Osteoblast (primary cell): Measurements from ENCODE around the gene SRGAP2. TPM values are rescaled to one million over a fixed set of nuclear protein-coding genes. Genes with fewer than 3 reads are reported as not detected.
"Not testable (repeated sequence)": the region's sequence is repeated elsewhere in the genome, so short reads cannot be mapped to it uniquely, and the experiment has no call there.

Experiments
- DNase-seq: peaks from one replicate; pipeline ENCODE4 v3.0.0; 2011; ENCODE audit warnings: low spot score, mixed read lengths; ENCODE audit not compliant: insufficient read length; ENCODE audit errors: missing footprints
- H2AFZ ChIP-seq: 2 replicates; pipeline ENCODE4 v1.6.0; 2011; ENCODE audit warnings: mild to moderate bottlenecking, low read length
- H3K27ac ChIP-seq: 2 replicates; pipeline ENCODE4 v1.5.1; 2011; ENCODE audit warnings: mild to moderate bottlenecking, low read depth, low read length, moderate library complexity
- H3K27me3 ChIP-seq: 2 replicates; pipeline ENCODE4 v1.6.0; 2012; ENCODE audit warnings: mild to moderate bottlenecking, control low read depth, inconsistent platforms, low read length, moderate library complexity; ENCODE audit not compliant: insufficient read depth
- H3K36me3 ChIP-seq: 2 replicates; pipeline ENCODE4 v1.5.1; 2011; ENCODE audit warnings: mild to moderate bottlenecking, low read length, control low read depth, moderate library complexity; ENCODE audit not compliant: insufficient read depth
- H3K4me1 ChIP-seq: 2 replicates; pipeline ENCODE4 v1.5.1; 2011; ENCODE audit warnings: mild to moderate bottlenecking, low read length, control low read depth, moderate library complexity; ENCODE audit not compliant: insufficient read depth
- H3K4me2 ChIP-seq: 2 replicates; pipeline ENCODE4 v1.6.0; 2011; ENCODE audit warnings: mild to moderate bottlenecking, low read length; ENCODE audit not compliant: insufficient read depth
- H3K4me3 ChIP-seq: fragments of 200-600 bp; sonication (generic); 3 replicates; pipeline ENCODE4 v1.5.1; 2012; ENCODE audit warnings: mild to moderate bottlenecking, low read length, inconsistent platforms; ENCODE audit not compliant: insufficient read depth
- H3K79me2 ChIP-seq: 2 replicates; pipeline ENCODE4 v1.6.0; 2012; ENCODE audit warnings: mild to moderate bottlenecking, low read length, control low read depth, inconsistent platforms; ENCODE audit not compliant: insufficient read depth
- H3K9me3 ChIP-seq: 2 replicates; pipeline ENCODE4 v1.5.1; 2011; ENCODE audit warnings: low read depth, low read length, control low read depth
- H4K20me1 ChIP-seq: 2 replicates; pipeline ENCODE4 v1.6.0; 2012; ENCODE audit warnings: mild to moderate bottlenecking, low read length, control low read depth; ENCODE audit not compliant: insufficient read depth
- total RNA-seq: library from RNA; depleted of rRNA; stranded (reverse); fragments of >200 nt; gene quantifications from 2 replicates; pipeline ENCODE4 v1.2.3, GENCODE V29; 2012

SRGAP2 gene
- total RNA-seq, 1 donor: 56.8 TPM

- H3K27ac ChIP-seq, DNase-seq: not testable (repeated sequence)
Observed at GRCh38 chr1:206232970-206233645, 29.8 kb downstream of the SRGAP2 start.

DNA sequence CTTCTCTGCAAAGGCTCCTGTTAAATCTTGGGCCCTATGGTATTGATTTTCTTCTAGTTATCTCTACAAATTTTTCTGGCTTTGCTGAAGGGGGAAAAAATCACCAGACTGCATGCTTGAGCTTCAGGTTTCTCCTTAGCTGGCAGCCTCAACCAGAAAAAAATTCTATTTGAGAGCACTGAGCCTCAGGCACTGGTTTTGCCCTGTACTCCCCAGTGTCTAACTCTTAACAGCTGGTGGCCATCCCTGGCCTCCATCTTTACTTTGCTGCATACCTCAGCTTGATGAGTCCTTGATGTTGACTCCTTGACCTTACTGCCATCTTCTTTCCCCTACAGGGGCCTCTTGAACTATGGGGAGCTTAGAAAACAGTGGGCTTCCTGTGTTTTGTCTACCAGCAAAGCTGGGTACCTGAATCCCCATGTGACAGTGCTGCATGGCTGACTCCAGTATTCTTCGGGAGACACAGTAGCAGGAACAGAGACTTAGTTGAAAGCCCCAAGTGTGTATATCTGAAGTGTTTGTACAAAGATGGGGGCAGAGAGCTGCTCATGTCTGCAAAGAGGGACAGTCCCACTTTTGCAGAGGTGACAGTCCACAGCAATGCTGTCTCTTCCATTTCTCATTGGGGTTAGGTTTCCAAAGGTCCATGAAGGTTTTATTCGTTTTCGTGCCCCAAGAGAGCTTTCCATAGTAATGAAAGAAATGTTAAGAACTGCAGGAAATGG, 31.0 kb downstream of the SRGAP2 start:
- H2AFZ ChIP-seq, H3K79me2 ChIP-seq, H3K36me3 ChIP-seq, H4K20me1 ChIP-seq, H3K27ac ChIP-seq, H3K27me3 ChIP-seq, H3K9me3 ChIP-seq, H3K4me3 ChIP-seq, DNase-seq, H3K4me2 ChIP-seq, H3K4me1 ChIP-seq: not testable (repeated sequence)

More at GRCh38 chr1:206232970-206233645, 29.8 kb downstream of the SRGAP2 start:
- not testable (repeated sequence) for H3K9me3 ChIP-seq, H3K4me3 ChIP-seq, H2AFZ ChIP-seq, H3K4me1 ChIP-seq, H3K79me2 ChIP-seq, H4K20me1 ChIP-seq, H3K36me3 ChIP-seq, H3K4me2 ChIP-seq, H3K27me3 ChIP-seq

GRCh38 chr1:206235190-206235589, 31.8 kb downstream of the SRGAP2 start:
- not testable (repeated sequence) for H4K20me1 ChIP-seq, H3K4me2 ChIP-seq, H3K9me3 ChIP-seq, H3K36me3 ChIP-seq, H3K4me1 ChIP-seq, H3K79me2 ChIP-seq, H3K27ac ChIP-seq, H2AFZ ChIP-seq, DNase-seq, H3K27me3 ChIP-seq, H3K4me3 ChIP-seq

GRCh38 chr1:206240288-206240687, 36.9 kb downstream of the SRGAP2 start:
- not testable (repeated sequence) for H4K20me1 ChIP-seq, H2AFZ ChIP-seq, DNase-seq, H3K79me2 ChIP-seq, H3K4me2 ChIP-seq, H3K27me3 ChIP-seq, H3K4me1 ChIP-seq, H3K4me3 ChIP-seq, H3K36me3 ChIP-seq, H3K9me3 ChIP-seq, H3K27ac ChIP-seq

- not testable (repeated sequence) for H3K79me2 ChIP-seq, H3K9me3 ChIP-seq, H4K20me1 ChIP-seq, H3K27ac ChIP-seq, H2AFZ ChIP-seq, H3K36me3 ChIP-seq, H3K4me1 ChIP-seq, H3K27me3 ChIP-seq, H3K4me2 ChIP-seq, DNase-seq, H3K4me3 ChIP-seq
Observed at GRCh38 chr1:206243335-206243734, 40.0 kb downstream of the SRGAP2 start.

DNA sequence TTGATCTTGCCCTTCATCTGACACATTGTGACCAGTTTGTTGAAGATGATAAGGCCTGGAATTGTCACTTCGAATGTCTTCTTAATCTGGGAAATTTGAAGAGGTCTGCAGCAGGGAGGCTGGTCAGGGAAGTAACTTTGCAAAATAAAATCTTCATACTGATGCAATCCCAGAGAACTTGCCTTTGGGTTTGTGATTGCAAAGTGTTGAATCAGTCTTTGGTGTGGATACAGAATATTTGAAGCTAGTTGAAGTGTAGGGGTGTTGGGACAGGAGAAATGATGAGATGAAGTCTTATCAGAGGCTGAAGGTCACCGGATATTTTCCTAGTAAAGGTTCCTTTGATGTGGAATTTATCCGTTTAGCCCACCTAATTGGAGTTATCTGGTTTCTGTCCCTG, 42.1 kb downstream of the SRGAP2 start:
- not testable (repeated sequence) for DNase-seq, H4K20me1 ChIP-seq, H3K79me2 ChIP-seq, H3K27ac ChIP-seq, H3K4me3 ChIP-seq, H3K36me3 ChIP-seq, H3K4me1 ChIP-seq, H3K9me3 ChIP-seq, H3K4me2 ChIP-seq, H2AFZ ChIP-seq, H3K27me3 ChIP-seq

GRCh38 chr1:206246129-206246886, 43.0 kb downstream of the SRGAP2 start:
- H3K4me2 ChIP-seq, H2AFZ ChIP-seq, H3K27ac ChIP-seq, H4K20me1 ChIP-seq, H3K9me3 ChIP-seq, DNase-seq, H3K27me3 ChIP-seq, H3K36me3 ChIP-seq, H3K4me3 ChIP-seq, H3K4me1 ChIP-seq, H3K79me2 ChIP-seq: not testable (repeated sequence)

DNA sequence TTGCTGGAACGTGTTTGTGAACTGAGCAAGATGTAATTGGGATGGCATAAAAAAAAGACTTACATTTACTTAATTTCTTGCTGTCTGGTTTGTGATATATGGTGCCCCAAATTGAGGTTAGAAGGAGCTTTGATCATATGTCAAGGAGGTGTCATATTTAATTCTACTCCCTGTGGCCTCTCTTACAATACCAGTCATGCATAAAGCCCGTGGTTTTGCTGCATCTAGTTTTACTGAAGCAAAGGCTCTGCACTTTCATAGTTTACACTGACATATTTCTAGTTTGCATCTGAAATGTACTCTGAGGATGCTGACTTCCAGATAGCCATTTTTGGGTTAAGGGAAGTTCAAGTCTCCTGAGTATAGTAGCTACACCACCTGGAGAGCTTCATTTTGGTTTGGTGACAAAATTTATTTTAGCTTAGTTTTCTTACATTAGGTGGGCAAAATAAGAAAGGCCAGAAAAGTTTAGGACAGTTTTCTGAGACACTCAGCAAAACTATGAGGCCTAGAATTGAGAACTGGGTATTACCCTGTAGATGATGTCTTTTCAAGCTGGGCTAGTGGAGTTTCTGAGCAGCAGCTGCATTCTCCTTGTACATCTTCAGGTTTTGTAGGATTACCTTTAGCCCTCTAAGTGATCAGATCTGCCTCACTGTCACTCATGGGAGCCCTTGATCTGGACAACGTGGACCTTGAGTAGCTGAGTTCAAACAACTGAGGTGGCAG, 47.8 kb downstream of the SRGAP2 start:
- H3K9me3 ChIP-seq, H2AFZ ChIP-seq, DNase-seq, H3K4me3 ChIP-seq, H3K4me1 ChIP-seq, H3K36me3 ChIP-seq, H3K4me2 ChIP-seq, H3K27ac ChIP-seq, H4K20me1 ChIP-seq, H3K79me2 ChIP-seq, H3K27me3 ChIP-seq: not testable (repeated sequence)
